GM19395 (cell line): ENCODE measurements around the gene GEMIN5.
"Not testable (repeated sequence)": the region's sequence is repeated elsewhere in the genome, so short reads cannot be mapped to it uniquely, and the experiment has no call there.

Experiments used
- ATAC-seq: cut with Tn5 transposase; IDR thresholded peaks from one replicate; pipeline ENCODE4 v1.9.1; 2021; ENCODE audit warnings: mild to moderate bottlenecking, moderate library complexity; ENCODE audit not compliant: unreplicated experiment

The GEMIN5 gene

DNA sequence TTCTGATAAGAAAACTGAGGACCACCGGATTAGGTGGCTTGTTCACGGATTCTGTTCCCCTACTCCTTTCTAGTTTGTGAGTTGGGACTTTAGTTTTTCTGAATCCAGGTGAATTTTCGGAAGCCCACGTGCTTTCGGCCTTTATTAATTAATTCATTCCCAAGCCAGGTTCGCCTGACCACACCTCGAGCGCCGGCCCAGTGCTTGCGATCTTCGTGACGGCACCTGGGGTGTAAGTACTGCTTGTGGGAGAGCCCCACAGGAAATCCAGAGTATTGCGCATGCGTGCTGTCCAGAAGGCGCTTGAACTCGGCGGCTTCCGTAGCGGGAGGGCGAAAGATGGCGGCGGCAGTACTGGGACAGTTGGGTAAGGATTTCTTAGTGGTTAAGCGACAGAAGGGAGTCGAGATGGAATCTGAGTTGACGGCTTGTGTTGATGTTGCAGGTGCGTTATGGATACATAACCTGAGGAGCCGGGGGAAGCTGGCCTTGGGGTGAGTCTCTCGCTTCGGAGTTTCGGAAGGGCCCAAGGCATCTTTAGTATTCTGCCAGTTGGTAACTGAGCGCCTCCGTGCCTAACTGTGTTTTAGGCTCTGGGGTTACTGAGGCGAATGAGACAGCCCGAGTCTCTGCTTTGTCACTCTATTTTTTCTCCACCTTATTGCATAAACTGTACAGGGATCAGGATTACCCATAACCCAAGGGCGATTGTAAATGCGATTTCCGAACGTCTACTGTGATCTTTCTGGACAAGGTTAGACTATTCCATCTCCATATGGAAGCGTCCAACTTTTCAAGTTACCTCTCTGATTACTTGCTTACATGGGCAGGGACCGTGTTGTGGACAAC lies 3.0 kb upstream of the GEMIN5 start, which contains the start of gene MRPL22:
MRPL22 (plus strand) TSS at position 302 of the 849 bp plus-strand sequence; CDS start at position 340, 38 bp downstream.
- peak; percentile 62 for ATAC-seq

DNA sequence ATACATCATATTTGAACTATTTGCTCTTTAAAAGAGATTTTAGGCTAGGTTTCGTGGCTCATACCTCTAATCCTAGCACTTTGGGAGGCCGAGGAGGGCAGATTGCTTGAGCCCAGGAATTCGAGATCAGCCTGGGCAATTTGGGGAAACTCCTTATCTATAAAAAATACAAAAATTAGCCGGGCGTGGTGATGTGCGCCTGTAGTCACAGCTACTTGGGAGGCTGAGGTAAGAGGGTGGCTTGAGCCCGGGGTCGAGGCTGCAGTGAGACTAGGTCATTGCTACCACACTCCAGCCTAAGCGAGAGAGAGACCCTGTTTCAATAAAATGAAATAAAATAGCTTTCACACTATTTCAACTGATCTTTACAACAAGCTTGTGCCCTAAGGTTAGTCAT lies 2.4 kb upstream of the GEMIN5 start:
- ATAC-seq, result no peak

DNA sequence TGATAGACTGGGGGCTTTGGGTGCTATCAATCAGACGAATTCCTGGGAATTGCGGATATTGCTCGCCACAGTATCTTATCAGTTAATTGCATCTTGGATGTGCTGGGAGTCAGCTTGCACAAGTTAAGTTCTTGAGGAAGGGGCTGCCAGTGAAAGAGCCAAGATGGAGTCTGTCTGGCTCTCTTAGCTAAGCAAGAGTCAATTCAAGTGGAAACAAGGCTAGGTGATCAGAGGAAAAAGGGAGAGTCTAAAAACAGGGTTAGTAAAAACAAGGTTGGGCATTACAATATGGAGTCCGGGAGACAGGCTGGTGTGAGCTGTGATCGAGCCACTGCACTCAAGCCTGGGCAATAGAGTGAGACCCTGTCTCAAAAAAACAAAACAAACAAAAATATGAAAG lies 1.4 kb upstream of the GEMIN5 start:
- ATAC-seq, result not testable (repeated sequence)

DNA sequence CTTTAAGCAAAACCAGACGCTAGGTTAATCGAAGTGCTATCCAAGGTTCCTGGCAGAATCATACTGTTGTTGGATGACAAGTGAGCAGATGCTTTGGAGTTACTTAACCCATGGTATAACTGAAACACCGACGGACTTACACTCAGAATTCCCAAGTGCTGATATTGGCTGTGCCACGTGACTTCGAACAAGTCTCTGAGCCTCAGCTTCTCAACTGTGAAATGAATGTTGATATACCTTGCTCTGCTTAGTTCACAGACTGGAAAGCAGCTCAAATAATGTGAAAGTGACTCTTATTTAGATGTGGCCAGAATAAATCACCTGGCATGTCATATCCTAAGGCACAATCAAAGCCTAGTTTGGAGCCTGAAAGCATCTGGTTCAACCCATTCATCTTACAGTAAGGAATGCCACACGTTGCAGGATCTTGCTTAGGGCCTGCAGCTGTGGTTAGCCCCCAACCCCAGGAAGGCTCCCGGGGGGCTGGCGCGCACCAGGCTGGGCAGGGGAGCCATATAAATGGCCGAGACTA lies 759 bp downstream of the GEMIN5 start:
- ATAC-seq, result no peak

DNA sequence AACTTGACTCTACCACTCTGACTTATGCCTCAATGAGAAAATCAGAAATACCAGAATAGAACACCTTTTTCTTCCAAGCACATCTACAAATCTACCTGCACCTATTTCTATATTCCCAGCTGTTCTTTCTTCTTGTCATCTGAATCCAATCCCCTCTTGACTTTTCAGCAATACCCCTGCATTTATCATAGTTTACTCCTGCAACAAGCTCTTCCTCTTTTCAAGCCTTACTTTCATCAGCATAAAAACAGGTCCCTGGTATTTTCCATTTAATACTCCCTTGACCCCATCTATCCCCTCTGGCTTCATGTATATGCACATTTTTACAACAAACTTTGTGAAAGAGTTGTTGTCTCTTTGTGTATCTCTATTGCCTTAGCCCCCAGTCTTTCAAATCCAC lies 3.1 kb downstream of the GEMIN5 start:
- ATAC-seq, result no peak

DNA sequence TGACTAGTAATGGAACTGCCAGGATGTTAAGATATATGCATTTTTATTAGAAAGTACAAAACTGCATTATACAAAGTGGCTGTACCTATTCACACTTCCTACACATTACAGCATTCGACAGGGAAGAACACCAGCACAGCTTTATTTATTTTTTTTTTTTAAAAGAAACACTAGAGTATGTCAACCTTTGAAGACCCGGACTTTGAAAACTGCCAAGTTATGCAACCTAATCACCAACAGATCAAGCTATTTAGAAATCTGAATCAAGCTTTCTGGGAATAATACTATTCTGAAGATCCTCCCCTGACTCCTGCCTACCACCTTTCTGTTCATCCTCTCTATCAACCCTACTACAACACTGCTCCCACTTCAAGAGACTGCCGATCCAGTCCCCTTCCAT lies 4.5 kb downstream of the GEMIN5 start:
- ATAC-seq, result no peak

DNA sequence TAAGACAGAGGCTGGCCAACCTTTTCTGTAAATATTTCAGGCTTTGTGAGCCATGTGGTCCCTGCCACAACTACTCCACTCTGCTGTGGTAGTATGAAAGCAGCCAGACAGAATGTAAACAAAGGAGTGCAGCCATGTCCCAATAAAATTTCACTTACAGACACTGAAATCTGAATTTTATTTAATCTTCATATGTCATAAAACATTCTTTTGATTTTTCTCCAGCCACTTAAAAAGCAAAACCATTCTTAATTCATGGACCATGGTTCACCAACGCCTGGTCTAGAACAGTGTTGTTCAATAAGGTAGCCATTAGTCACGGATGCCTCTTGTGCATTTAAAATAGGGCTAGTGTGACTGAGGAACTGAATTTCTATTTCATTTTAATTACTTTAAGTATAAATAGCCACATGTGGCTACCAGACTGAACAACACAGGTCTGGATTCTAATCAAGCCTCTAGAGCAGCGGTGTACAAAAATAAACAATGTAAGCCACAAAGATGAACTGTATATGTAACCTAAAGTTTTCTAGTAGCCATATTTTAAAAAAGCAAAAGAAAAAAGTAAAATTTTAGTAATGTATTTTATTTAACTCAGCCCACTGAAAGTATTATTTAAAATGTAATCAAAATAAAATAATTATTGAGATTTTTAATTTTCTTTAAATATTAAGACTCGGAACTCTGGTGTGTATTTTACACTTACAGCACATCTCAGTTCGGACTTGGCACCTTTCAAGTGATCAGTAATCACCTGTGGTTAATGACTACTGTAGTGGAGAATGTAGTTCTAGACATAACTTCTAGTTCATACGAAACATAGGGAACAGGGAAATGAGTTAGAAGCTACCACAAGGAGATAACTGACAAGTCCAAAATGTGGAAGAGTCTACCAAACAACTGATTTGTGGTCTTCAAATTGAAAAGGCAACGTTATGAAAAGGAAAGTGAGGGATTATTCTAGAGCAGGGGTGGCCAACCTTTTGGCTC lies 14.3 kb downstream of the GEMIN5 start:
- no peak for ATAC-seq

DNA sequence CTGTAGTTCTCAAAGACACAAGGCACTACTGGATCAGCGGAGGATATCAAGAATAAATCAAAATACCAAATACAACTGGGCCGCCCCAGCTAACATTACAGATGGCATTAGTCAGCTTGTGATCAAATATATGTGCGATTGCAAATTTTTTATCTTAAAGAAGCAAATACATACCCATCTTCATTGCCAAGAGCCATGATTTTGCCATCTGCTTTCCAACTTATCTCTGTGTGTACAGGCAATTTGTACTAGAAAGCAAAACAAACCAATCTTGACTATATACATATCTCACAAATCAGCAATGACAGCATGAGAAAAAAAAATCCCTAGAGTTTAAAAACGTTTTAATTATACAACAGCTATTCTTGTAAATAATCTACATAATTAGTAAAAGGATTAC lies 20.3 kb downstream of the GEMIN5 start:
- ATAC-seq, result no peak

DNA sequence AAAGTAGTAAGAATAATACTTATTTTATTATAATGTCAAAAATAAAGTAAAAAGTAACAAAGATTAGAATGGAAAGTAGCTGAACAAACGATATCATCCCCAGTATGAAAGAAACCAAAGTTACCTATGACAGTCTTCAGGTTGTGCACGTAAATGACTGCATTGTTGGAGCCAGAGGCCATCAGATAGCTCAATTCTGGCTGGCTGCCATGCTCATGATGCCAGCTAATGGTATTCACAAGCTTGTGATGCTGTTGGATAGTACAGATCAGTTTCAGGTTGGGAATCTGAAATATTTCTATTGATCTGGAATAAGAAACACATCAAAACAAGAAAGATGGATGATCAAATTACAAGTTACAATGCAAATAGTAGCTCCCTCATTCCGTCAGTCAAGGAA lies 21.1 kb downstream of the GEMIN5 start:
- ATAC-seq, result no peak

DNA sequence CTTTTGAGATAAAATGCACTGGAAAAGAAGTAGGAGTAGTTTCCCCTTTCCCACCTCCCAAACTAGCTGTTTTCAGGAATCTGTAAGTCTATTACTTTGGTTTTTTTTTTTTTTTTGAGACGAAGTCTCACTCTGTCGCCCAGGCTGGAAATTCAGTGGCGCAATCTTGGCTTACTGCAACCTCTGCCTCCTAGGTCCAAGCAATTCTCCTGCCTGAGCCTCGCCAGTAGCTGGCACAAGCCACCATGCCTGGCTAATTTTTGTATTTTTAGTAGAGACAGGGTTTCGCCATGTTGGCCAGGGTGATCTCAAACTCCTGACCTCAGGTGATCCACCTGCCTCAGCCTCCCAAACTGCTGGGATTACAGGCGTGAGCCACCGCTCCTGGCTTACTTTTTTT lies 32.4 kb downstream of the GEMIN5 start:
- ATAC-seq, result not testable (repeated sequence)

DNA sequence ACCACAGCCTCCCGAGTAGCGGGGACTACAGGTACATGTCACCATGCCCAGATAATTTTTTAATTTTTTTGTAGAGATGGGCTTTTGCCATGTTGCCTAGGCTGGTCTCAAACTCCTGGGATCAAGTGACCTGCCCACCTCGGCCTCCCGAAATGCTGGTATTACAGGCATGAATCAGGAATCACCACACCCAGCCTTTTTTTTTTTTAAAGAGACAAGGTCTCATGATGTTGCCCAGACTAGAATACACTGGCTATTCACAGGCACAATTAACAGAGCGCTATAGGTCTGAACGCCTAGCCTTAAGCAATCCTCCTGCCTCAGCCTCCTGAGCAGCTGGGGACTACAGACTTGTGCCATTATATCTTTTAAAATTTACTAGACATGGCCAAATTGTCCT lies 36.1 kb downstream of the GEMIN5 start:
- ATAC-seq, result no peak

DNA sequence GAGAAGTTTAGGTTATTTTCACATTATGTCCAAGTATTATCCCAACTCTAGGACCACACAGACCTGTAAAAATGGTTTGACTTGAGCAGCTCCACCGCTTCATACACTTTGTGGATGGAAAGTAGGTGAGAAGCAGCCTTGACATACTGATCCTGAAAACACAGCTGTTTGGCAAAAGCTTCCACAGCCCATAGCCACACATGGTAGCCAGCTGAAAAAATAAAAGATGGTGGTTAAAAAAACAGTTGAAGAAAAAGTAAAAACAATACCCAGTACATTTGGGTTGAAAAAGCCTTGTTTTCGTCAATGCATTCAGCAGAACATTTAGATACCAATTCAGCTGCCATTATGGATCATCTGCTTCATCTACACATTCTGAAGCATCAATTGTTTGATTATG lies 36.7 kb downstream of the GEMIN5 start:
- no peak for ATAC-seq

DNA sequence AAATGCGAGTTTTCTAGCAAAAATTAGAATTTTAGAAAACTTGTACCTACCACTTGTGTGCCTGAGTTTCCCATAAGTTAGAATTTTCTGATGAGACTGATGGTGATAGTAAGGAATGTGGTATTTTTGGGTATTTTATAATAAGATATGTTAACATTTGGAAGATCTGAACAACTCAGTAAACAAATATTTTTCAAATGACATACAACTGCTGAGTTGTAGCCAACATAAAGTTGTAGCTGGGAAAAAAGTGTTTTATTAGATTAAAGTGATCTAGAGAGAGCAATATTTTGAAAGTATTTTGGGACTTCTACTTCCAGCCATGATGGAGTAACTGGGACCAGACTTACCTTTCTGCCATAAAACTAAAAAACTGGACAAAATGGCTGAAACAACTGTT lies 37.9 kb downstream of the GEMIN5 start:
- no peak for ATAC-seq

DNA sequence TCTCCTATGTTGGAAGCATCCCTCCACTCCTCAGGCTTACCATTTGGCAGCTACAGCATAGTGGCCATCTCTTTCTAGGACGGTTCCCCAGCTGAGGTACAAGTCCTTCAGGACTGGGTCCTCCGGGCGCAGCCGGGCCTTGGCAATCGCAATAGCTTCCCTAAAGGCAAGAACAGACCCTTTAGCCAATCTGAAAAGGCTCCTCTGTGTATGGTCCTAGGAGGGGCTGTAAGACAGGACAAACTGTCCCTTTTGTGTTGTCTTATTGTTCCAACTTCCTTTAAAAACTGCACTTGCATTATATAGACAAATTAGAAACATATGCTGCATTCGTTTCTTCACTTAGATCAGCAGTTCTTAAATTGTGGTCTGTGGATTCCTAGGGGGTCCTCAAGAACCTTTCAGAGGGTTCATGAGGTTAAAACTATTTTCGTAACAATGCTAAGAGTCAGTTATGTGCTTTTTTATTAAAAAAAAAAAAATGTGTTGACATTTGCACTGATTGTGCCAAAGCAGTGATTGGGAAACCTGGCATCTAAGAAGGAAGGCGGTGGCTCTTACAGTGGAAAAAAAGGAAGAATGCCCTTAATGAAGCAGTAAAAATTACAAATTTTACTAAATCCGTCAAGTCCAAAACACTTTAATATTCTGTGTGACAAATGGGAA lies 38.7 kb downstream of the GEMIN5 start:
- no peak for ATAC-seq

DNA sequence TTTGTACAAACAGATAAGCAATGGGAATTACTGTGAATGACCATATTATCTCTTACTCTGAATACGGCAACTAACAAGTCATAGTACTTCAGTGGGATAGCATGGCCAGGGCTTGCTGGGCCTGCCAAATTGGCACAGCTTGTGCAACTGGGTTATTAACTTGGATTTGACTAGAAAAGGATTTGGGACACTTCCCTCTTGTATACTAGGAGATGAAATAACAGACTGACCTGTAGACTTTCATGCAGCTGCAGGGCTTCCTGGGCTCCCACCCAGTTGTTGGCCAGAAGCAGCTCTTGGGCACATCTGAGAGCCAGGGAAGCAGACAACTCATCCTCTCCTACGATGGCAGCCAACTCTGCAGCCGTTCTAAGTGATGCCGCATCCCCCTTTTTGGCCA lies 39.8 kb downstream of the GEMIN5 start:
- ATAC-seq, result no peak

DNA sequence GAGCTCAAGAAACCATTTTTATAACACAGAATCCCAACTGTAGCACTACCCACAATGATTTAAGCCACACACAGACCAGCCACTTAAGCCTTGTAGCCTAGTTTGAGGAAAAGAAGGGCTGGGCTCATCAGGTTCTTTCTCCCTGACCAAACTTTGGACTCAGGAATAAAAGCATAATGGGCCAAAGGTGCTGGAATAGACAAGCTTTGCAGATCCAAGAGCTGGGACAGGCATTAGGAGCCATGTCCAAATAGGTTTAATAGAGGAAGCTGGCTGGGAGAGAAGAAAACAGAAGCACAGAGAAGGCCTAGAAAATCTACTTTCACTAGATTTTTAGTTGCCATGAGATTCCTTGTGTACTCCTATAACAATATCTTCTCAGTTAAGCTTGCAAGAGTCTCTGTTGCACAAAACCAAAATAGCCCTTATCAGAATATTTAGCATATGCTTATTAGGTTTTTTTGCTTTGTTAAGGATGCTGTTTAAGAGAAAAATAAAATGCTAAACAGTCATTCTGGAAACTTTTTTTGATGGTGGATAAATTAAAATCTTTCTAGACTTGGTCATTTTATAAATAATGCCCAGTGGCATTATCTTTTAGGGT lies 41.3 kb downstream of the GEMIN5 start:
- ATAC-seq, result no peak

DNA sequence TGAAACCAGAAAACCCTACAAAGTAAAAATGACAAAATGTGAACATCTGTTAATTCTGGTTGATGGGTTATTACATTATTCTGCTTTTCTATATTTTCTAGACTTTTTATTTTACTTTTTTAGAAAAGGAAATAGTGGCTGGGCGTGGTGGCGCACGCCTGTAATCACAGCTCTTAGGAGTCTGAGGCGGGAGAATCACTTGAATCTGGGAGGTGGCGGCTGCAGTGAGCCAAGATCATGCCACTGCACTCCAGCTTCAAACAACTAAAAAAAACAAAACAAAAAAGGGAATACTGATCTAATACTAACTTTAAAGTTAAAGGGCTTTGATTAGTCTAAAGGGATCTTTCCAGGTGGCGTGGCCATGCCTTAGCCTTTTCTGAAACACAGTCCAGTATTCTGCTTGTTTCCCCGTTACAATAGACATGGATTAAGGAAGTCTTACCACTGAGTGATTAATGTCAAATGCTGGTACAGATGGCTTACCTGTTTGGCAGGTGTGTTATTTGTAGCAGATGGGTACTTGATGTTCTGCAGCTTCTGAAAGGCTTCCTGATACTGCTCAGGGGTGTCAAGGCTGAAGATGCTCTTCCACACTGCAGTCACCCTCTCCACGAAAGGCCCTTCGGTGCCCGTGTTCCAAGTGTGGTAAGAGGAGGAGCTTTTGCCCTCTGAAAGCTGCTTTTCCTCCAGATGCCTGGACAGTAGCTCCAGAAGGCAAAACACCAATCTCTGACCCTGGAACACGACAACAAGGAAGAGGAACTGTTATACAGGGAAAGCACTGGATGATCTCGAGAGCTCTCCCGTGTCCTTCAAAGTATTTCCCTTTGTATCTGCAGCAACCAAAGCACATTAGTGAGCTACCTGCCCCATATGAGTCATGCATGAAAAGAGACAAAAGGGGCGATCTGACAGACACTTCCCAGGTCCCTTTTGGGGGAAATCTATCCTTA lies 42.1 kb downstream of the GEMIN5 start:
- no peak for ATAC-seq

DNA sequence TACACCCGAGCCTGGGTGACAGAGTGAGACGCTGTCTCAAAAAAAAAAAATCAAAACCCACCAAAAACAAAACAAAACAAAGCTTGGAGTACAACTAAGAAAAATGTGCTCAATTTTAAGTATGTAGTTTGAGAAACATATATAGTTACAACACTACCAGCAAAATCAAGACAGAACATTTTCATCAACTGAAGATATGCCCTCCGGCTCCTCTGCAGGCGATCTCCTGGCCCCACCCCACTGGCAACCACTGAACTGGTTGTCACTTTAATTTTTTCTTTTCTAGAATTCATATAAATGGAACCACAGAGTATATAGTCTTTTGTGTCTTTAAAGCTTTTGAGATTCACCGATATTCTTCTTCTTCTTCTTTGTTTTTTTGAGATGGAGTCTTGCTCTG lies 44.6 kb downstream of the GEMIN5 start:
- ATAC-seq, result no peak

DNA sequence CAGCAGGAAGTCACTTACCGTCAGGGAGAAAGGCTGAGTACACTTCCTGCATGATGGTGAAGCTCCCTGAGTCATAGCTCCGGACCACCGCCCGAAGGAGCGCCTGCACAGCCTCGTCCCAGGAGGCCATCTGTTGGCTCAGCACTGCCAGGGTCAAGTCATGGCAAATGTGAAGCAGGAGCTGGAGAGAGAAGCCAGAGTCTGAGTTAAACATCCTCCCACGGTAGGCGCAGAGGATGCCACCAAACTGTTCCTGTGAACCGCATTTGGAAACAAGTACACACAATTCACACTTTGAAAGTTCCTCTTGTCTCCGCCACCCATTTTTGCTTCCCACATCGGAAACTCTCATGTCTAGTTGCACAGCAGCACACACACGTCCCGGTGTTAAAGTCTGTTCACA lies 45.6 kb downstream of the GEMIN5 start:
- ATAC-seq, result no peak
